GM21390 (cell line): ENCODE measurements around the gene GNA14.
"Not testable (repeated sequence)": the region's sequence is repeated elsewhere in the genome, so short reads cannot be mapped to it uniquely, and the experiment has no call there.

ENCODE experiments used
- ATAC-seq: cut with Tn5 transposase; IDR thresholded peaks from one replicate; pipeline ENCODE4 v1.9.1; 2021; ENCODE audit not compliant: unreplicated experiment

Gene GNA14

DNA sequence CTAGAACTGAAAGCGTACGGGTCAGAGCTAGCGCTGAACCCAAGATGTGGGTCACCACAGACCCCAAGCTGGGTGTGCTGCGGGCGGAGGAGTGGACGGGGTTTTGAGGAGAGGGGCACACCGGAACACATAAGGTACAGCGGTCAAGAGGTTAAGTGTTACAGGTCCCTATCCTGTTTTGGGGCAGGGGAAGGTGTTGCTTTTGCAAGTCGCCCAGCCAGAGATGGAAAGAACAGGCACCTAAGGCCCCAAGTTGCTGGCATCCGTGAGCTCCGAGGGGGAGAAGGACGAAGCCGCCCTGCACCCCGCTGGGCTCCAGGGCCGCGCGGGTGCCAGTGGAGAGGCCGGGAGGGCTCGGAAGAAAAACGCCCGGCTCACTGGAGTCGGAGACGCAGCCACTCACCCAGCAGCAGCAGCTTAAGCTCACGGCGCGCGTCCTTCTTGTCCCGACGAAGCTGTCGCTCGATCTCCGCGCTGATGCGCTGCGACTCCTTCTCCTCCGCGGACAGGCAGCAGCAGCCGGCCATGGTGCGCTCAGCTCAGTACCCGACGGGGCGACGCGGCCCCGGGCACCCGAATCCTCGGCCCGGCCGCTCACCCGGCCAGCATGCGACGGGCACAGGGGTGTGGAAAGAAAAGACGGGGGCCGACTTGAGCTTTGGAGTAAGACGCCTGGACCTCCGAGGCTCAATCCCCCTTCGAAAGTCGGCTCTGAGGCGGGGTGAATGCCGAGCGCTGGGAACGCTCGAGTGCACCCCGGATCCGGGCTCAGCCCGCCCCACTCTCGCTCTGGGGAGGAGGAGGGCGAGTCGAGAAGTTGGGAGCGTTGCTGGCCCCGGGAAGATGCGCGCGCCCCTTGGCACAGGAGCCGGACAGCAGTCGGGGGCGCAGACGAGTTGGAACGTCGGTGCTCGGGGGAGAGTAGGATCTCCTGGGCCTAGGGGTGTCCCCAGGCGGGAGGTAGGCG lies 572 bp downstream of the GNA14 start:
- ATAC-seq, result no peak

DNA sequence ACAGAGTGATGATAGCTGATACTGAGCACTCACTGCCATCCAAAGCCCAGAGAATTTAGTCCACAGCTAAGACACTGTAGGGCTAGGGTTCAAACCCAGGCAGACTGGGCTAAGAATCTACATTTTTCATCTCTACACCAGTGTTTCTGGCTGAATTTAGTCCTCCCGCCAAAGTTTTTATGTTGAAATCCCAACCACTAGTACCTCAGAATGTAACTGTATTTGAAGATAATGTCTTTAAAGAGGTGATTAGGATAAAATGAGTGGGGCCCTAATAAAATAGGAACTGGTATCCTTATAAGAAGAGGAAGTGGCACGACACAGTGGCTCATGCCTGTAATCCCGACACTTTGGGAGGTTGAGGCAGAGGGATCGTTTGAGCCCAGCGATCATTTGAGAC lies 4.3 kb downstream of the GNA14 start:
- ATAC-seq, result no peak

DNA sequence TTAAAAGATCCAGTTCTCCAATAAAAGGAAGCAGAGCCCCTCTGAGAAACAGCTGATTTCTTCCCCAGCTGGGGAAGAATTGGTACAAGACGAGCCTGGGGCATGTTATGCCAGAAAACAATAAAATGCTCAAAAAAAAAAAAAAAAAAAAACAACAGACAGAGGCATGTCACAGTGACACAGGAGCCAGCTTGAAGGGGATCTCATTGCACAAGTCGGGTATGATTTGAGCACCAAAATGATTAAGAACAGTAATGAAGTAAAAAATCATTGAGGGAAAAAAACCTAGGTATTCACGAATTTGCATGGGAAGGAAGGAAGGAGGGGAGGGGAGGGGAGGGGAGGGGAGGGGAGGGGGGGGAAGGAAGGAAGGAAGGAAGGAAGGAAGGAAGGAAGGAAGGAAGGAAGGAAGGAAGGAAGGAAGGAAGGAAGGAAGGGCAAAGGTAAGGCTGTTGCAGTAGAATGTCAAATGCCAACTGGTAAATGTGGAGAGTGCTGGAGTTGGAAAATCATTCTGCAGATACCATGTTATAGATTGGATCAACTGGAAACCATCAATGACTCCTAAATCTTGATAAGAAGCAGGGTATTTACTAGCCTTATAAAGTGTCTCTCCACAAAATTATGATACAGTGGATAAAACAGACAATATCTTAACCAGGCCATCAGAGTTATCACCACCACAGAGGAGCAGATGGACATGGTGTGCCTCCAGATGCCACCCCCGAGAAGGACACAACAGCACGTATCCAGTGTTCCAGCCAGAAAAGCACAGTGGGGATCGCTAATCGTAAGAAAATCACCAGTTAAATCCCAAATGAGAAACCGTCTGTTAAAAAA lies 7.2 kb downstream of the GNA14 start:
- no peak for ATAC-seq

DNA sequence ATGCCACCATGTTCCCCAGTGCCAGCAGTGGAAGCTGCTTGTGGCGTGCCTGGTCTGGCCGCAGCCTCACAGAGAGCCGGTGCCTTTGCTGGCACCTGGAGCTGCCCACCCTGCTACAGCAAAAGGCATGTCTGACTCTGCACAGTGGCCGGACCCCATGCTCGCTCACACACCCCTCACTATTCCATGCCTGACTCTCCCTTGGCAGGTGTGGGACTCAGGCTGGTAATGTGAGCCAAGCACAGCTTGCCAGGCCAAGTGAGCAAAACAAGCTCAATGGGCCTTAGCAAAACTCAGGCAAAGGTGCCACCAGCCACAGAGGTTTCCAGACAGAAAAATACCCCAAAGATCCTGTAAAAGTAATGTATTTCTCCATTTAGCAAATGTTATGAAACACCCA lies 15.5 kb downstream of the GNA14 start:
- ATAC-seq, result no peak

DNA sequence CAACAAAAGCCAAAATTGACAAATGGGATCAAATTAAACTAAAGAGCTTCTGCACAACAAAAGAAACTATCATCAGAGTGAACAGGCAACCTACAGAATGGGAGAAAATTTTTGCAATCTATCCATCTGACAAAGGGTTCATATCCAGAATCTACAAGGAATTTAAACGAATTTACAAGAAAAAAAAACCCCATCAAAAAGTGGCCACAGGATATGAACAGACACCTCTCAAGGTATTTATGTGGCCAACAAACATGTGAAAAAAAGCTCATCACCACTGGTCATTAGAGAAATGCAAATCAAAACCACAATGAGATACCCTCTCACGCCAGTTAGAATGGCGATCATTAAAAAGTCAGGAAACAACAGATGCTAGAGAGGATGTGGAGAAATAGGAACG lies 19.3 kb downstream of the GNA14 start:
- not testable (repeated sequence) for ATAC-seq

DNA sequence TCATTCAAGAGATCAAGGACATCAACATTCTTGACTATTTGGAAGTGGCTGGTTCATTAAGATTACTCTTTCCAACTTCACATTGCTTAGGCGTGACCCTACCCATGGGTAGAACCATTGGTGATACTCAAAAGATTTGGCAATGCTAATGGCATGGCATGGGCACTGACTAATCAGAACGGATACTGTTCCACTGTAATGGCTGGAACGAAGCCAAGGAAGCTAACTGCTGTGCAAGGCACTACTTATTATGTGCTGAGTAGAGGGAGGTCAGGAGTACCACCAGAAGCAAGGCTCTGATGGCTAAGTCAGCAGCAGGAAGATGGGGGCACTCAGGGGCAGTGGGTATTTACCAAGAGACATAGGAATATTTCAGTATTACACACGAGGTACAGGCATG lies 31.9 kb downstream of the GNA14 start:
- no peak for ATAC-seq

DNA sequence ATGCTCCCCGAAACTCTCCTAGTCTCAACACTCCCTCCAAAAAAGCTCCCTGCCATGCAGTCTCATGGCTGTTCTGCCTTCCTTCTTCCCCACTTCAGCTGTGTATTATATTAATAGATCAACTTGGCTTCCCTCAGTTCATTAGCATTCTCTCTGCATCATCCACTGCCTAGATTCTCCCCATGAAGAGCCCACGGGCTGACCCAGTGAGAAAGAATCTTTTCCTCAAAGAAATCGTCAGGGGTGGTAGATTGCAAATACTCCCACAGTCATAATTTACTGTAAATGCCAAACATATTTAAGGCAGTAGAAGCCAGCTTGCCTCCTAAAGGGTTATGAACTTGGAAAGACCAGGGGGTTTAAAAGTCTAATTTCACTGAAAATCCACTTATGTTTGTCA lies 33.5 kb downstream of the GNA14 start:
- no peak for ATAC-seq

DNA sequence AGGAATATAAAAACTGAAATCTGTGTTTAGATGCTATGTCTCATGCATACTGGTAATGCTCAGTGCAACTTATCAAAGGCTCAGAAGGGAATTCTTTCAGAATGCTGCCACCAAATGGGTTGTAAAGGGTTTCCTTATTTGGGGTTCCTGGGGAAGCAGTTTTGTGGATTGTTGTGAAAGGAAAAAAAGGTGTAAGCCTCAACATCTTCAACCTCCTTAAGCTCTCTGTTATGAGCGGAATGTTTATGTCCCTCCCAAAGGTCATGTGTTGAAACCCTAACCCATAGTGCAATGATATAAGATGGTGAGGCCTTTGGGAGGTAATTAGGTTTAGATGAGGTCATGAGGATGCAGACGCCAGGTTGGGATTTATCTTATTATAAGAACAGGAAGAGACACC lies 41.6 kb downstream of the GNA14 start:
- ATAC-seq, result no peak

DNA sequence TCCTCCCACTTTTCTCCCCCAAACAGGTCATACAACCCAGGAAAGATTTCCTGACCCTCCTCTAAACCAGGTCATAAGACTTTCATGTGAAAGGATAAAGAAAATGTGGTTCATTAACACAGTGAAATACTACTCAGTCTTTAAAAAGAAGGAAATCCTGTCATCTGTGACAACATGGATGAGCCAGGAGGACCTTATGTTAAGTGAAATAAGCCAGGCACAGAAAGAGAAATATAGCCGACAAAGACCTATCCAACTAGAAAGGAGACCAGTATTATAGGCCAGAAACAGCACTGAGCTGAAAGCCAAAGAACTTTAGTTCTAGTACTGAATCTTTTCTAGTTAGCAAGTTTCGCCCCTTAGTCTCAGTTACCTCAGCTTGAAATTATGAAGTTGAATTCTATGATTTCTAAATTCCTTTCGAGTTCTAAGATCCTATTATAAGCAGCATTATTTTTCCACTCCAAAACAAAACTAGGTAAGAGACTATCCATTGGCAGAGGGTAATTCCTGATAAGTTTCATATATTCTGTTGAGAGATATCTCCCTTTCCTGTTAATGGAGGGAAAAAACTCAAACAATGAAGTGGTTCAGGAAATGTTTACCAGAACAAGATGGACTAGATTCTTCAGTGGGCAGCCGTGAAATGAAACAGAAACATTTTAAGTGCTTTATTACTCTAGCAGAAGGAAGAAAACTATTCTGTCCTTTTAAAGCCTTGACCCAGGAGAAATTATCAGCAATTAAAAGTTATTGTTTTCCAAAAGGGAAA lies 42.5 kb downstream of the GNA14 start:
- ATAC-seq, result no peak

DNA sequence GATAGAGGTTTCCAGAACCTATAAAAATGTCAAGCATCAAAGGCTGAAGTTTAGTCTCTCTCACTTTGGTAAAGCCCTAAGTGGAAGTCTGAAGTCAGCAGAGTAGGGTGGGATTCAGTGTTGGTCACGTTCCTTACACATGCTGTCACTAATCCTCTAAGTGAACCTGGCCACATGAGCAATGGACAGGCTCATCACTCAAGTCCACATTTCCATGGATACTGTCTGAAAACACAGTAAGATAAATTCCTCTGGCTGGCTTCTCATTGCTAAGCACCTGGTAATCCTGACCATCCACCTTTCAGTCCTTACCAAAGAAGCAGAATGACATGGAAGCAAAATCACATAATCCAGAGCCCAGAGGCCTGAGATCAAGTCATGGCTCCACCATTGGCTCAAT lies 43.8 kb downstream of the GNA14 start:
- no peak for ATAC-seq

DNA sequence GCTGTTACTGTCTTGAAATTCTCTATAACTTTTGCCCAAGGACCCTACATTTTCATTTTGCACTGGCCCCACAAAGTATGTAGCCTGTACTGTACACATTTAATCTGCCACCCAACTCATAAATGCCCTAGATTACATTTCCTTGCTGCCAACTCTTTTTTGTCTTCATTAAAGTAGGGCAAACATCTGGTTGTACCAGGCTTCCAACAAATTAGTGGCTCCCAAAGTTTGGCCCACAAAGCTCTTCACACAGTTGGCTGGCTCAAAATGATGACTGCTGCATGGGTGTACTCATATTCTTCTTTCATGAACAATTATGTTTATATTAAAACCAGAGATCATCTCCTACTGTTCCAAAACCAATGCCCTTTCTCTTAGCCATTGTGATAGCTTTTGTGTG lies 45.3 kb downstream of the GNA14 start:
- ATAC-seq, result no peak

DNA sequence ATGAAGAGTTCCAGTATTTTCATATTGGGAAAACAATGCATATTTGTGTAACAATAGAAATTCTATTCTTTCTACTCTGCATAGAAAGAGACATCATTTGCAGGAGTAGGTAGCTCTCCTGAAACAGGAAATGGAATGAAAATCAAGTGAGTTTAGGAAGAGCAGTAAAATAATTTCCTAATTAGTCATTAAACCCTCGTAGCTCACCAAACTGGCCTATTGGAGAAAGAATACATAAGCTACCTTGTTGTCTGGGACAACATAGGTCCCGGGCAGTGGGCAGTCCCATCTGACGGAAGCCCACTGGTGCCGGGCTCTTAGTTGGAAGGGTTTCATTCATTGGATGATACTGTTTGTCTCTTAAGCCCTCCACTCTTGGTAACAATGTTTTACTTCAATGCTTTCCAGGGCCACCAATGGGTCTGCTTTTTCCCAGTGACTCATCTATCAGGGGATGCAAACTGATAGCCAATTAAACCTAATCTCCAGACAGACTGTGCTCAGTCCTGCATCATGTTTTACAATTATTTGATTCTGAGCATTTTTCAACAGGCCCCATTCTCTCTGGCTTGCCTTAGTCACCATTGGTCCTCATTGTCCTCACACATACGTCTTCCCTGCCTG lies 46.5 kb downstream of the GNA14 start:
- no peak for ATAC-seq

DNA sequence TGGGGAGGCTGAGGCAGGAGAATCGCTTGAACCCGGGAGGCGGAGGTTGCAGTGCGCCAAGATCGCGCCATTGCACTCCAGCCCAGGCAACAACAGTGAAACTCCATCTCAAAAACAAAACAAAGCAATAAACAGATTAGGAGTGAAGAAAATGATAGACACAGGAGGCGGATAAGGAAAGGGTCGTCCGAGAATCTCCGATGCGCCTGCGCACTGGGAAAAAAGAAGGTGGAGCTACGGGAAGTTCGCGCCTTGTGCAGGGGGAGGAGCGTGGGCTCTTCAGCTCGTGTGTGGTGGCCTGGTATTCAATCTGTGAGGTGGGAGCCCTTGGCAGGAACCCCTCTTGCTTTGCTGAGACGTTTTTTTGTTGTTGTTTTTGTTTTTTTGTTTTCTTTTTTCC lies 47.3 kb downstream of the GNA14 start:
- ATAC-seq, result no peak

DNA sequence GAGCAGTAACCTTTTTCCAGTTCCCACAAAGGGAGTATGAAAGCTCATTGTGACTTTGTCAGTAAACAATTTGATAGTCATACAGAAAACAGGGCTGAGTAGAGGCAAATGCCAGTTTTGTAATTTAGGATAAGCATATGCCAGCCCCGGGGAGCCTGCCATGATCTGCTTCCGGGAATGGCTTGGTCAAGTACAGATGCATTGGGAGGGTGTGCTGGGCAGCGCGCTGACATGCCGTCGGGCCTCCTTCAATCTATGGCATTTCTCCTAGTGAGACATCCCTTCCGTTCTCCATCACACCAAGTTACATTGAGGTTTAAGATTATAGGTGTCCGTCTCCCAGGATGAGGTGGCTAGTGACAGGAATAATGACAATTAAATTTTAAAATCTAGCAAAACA lies 48.6 kb downstream of the GNA14 start:
- ATAC-seq, result no peak

DNA sequence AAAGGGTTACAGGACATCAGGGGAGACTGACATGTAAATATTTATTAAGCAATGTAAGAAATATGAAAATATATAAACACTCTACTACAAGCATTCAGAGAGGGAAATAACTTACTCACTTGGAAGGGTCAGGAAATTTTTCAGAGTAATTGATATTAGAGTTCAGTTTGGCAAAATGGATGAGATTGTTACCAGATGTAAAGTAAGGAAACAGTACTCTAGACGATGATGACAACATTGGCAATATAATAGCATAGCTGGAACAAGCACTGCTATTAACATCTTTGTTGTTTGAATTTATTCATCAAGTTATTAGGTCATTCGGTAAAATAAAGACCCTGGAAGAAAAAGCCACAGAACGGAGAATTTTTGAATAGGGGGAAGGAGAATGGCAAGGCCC lies 49.1 kb downstream of the GNA14 start:
- no peak for ATAC-seq

DNA sequence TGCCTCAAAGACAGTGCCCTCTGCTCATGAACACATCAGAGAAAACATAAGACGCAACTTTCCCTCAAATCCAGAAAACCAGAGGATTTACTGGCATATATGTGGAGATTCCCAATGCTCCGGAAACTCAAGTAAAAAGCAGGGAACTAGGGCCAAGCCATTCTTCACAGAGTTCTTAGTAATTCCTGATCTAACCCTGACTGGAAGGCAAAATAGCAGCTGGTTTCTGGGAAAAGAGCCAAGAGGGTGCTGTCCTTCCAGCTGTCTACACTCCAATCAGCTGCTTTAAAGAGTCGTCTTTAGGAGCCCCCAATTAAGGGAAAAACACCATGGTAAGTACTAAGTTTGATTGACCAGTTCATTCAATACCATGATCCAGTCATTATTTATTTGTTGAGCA lies 49.6 kb downstream of the GNA14 start:
- ATAC-seq, result no peak

DNA sequence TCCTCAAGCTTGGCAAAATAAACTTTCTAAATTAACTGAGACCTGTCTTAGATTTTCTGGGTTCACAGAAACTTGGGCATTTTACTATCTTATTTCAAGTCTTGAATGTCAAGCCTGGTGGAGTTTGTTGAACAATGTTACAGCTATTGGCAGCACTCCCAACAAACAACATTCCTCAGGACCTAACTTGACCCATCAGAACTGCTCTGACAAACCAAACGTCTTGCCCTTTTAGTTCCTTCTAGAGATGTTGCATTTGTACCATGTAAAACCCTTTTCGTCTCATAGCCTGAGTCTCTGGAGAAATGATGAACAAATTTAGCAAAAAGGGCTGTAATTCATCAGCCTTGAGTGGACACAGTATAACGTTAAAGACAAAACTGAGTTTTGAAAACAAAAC lies 51.1 kb downstream of the GNA14 start:
- ATAC-seq, result no peak

DNA sequence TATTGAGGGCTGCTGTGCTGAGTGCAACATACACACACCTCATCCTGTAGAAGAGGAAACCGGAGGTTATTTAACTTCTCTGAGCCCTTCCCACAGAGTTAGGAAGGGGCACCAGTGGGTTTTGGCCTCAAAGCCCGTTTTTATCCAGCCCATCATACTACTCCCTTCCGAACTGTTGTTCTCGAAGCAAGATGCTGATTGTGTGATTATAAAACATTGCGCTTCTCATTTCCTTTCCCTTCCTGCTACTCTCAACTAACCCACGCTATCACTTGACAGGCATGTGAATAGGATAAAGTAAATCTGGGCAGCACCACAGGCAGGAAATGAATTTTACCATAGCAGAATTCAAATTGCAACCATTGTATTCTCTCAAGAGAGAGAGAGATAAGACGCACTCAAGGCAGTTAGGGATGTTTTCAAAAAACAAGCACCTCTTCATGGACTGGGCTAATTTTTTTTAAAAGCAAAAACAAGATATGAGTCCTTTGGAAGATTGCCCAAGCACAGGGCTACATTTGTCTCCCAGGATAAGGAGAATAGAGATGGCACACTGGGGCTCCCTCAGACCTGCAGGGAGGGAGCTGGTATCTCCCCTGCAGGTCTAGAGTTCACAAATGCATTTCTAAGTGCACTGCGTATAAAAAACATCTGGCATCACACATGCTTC lies 52.6 kb downstream of the GNA14 start:
- no peak for ATAC-seq

DNA sequence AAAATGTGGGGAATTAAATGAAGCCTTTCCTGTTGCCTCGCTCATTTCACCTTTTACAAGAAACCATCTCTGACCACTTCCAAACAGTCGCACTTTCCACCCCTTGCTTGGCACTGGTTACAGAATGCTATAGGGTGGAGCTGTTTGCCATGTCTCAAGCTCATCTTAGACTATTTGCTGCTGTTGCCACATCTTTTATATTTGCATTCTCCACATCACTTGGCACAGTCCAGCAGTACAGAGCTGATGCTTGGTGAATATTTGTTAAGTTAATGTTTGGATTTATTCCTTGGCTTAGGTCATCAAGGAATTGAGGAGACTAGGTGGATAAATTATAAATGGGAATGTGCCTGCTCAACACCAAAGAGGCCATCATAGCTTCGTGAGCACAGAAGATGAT lies 53.2 kb downstream of the GNA14 start:
- ATAC-seq, result no peak

DNA sequence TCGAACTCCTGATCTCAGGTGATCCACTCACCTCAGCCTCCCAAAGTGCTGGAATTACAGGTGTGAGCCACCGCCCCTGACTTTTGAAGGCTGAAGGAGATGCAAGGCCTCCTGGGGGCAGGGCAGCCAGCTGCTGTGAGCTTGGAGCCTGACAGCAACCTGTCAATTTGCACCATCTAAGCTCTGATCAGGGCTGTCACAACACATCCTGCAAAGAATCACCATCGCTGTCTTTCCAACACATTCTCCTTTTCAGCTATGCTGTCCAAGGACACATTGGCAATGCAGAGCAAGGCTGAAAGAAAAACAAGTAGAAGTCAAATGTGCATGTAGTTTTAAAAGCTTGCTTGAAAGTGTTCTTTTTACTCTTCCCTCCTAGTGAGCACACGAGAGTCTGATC lies 54.6 kb downstream of the GNA14 start:
- no peak for ATAC-seq
